Tibial nerve (tissue), 3 donors: ENCODE results near the gene ASTL.

Experiments
- POLR2A ChIP-seq, 2 donors: fragments of 450-650 bp; IDR thresholded peaks; one replicate each; pipeline ENCODE4 v1.6.1; 2017; ENCODE audit warnings: antibody characterized with exemption in 2 of 2, mild to moderate bottlenecking in 2 of 2, moderate library complexity in 2 of 2
- TF ChIP-seq, protein P1 (sequence below), 5 experiments: fragments of 200-600 bp in 3 of 5; fragments of 450-650 bp in 2 of 5; sonication (generic) in 3 of 5; IDR thresholded peaks; one replicate each; pipeline ENCODE4 v1.5.1; 2016 to 2019; ENCODE audit warnings: antibody characterized with exemption in 5 of 5, mild to moderate bottlenecking in 3 of 5, moderate library complexity in 2 of 5

DNA sequence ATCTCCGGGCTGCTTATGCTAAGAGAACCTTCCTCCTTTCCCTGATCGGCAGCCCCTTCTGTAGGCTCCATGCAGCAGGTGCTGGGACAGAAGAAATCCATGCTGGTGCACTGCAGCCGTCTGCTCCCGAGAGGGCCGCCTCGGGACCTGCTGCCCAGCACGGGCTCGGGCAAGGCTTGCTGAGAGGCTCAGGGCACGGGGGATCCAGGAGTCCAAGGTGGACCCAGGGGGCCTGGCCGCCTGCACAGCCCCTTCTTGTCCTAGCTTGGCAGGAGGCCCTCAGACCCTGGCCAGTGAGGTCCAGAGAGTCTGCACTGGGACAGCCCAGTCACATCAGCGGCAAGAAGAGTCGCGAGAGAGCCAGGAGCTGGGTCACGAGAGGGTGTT lies 20.2 kb upstream of the ASTL start:
- TF ChIP-seq, protein P1, sequence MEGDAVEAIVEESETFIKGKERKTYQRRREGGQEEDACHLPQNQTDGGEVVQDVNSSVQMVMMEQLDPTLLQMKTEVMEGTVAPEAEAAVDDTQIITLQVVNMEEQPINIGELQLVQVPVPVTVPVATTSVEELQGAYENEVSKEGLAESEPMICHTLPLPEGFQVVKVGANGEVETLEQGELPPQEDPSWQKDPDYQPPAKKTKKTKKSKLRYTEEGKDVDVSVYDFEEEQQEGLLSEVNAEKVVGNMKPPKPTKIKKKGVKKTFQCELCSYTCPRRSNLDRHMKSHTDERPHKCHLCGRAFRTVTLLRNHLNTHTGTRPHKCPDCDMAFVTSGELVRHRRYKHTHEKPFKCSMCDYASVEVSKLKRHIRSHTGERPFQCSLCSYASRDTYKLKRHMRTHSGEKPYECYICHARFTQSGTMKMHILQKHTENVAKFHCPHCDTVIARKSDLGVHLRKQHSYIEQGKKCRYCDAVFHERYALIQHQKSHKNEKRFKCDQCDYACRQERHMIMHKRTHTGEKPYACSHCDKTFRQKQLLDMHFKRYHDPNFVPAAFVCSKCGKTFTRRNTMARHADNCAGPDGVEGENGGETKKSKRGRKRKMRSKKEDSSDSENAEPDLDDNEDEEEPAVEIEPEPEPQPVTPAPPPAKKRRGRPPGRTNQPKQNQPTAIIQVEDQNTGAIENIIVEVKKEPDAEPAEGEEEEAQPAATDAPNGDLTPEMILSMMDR (IDR thresholded peaks at IDR 0.05), result no peak
- TF ChIP-seq POLR2A (IDR thresholded peaks at IDR 0.05), result no peak
